HG03139 (cell line): ENCODE data around the gene TMEM121.

Experiments
- ATAC-seq: cut with Tn5 transposase; IDR thresholded peaks from one replicate; pipeline ENCODE4 v1.9.1; 2021; ENCODE audit not compliant: unreplicated experiment

The TMEM121 gene

GRCh38 chr14:105525861-105526775 lies at the start of gene TMEM121:
TSS of gene TMEM121 (plus strand) at chr14:105526583. CDS start at chr14:105528835, 2,252 bp downstream.
- no peak for ATAC-seq

- ATAC-seq, result no peak
Observed at GRCh38 chr14:105476831-105477659, 49.3 kb upstream of the TMEM121 start.

- no peak for ATAC-seq
Observed at GRCh38 chr14:105477660-105478397, 48.6 kb upstream of the TMEM121 start.

GRCh38 chr14:105478398-105479251 lies 47.8 kb upstream of the TMEM121 start:
- ATAC-seq, result no peak

GRCh38 chr14:105479431-105480158 lies 46.8 kb upstream of the TMEM121 start:
- no peak for ATAC-seq

- no peak for ATAC-seq
Observed at GRCh38 chr14:105480199-105480746, 46.1 kb upstream of the TMEM121 start.

- peak; percentile 41 for ATAC-seq
Observed at GRCh38 chr14:105480807-105481801, 45.3 kb upstream of the TMEM121 start.

- peak; percentile 32 for ATAC-seq
Observed at GRCh38 chr14:105481886-105482457, 44.4 kb upstream of the TMEM121 start.

GRCh38 chr14:105482486-105483110 lies 43.8 kb upstream of the TMEM121 start:
- no peak for ATAC-seq

- ATAC-seq, result no peak
Observed at GRCh38 chr14:105483300-105484068, 42.9 kb upstream of the TMEM121 start.

GRCh38 chr14:105484069-105484996 lies 42.0 kb upstream of the TMEM121 start:
- no peak for ATAC-seq

- no peak for ATAC-seq
Observed at GRCh38 chr14:105484997-105485393, 41.4 kb upstream of the TMEM121 start.

- ATAC-seq, result no peak
Observed at GRCh38 chr14:105485739-105486162, 40.6 kb upstream of the TMEM121 start.

GRCh38 chr14:105486163-105486973 lies 40.0 kb upstream of the TMEM121 start, which contains the start of gene CRIP1:
TSS of gene CRIP1 (plus strand) at chr14:105486886. CDS start at chr14:105487260, 374 bp downstream.
- ATAC-seq, result no peak
